Renal cortex interstitium (tissue), 11 donors: ENCODE results near the gene ERP27. TPM values are rescaled to one million over a fixed set of nuclear protein-coding genes. Genes with fewer than 3 reads are reported as not detected.

Experiments used
- DNase-seq, 11 donors: peaks; one replicate each; pipeline ENCODE4 v3.0.0-alpha.2; 2013; ENCODE audit warnings: low read depth in 9 of 11, low spot score in 4 of 11; ENCODE audit errors: extremely low read depth in 1 of 11
- polyA plus RNA-seq, 3 donors: library from polyadenylated mRNA; unstranded; fragments of 120-200 nt; gene quantifications; one replicate each; pipeline ENCODE4 v1.2.1, GENCODE V29; 2013; ENCODE audit not compliant: insufficient read length in 3 of 3

The ERP27 gene
- polyA plus RNA-seq, 3 donors: 25.0 to 33.9 (median 26.3) TPM

DNA sequence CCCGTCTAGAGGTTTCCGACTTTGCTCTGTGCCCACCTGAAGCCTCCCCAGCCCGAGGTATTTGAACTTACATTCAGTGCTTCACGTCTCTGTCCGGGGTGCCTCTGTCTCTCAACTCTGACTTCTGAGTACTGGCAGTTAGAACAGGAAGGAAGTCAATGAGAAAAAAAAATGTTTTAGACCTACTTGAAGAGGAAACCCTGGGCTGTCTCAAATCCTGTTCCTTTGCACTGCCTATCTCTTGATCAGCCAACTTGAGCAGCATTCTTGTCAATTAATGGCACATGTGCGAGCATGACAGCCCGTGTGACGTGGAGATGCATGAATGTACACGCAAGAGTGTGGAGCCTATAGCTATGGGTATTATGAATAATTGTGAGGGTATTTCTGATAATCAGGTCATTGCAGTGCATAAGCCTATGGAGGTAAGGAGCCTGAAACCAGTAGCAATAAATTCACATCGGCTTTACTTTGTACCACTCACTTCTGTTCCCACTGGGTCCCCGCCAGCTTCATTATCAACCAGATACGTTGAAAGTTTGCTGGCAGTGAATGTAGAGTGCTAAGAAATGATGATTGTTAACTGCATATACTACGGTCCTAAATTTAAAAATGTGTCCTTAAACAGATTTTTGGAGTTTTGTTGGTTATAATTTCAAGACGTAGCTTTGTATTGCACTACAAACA lies 23.3 kb upstream of the ERP27 start, which contains the start of gene ARHGDIB:
TSS of gene ARHGDIB (minus strand) at position 136 of the 687 bp plus-strand sequence. CDS start 10,889 bp downstream, outside the sequence.
- DNase-seq: no peak

DNA sequence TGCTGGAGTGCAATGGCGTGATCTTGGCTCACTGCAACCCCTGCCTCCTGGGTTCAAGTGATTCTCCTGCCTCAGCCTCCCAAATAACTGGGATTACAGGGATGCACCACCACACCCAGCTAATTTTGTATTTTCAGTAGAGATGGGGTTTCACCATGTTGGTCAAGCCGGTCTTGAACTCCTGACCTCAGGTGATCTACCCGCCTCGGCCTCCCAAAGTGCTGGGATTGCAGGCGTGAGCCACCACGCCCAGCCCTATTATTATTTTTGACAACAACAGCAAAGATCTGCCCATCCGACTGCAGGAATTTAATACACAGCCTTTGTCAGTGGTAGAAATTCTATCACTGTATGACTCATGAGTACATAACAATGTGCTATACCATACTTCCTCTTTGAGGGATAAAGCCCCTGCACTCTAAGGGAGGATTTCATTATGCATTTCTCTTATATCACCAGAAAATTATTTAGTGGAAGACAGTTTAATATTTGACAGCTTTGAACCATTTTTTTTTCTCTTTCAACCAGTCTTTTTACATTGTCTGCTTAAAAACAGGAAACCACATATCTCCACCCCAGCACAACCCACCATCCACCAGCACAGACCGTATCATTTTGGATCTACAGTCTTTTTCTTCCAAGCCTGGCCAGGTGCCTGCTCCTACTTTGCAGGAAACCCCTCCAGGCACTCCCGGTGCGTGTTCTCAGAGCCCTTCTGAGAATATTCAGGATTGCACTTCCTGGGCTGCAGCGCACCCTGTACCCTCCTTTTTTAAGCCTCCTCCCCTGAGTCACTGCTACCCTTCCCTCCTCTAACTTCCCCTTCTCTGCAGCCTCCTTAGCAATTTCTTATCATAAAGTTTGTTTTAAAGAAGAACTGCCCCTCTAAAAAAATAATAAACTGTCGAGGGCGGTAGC lies 22.5 kb upstream of the ERP27 start:
- no peak for DNase-seq

DNA sequence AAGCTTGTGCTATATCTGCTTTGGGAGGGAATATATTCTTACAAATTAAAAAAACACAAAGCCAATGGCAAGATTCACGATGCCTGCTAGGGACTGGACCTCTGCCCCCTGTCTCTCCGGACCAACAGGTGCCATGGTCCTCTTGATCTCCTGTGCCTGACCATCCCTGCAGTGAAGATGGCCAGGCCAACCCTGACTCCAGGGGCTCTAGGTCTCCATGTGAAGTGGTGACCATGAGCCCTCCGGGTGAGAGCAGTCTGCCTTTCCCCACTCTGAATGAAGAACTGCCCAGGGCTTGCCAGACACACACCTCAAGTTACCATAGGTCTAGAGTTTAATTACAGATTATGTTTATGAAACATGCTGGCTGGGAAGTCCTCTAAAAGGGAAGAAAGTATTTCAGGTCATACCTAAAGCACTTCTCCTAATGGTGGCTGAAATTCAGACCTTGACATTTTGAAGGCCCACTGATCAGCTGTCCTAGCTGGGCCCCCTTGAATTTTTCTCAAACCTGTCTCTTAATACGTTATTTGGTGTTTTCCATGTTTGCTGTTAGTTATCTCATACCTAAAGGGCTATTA lies 21.7 kb upstream of the ERP27 start:
- no peak for DNase-seq

DNA sequence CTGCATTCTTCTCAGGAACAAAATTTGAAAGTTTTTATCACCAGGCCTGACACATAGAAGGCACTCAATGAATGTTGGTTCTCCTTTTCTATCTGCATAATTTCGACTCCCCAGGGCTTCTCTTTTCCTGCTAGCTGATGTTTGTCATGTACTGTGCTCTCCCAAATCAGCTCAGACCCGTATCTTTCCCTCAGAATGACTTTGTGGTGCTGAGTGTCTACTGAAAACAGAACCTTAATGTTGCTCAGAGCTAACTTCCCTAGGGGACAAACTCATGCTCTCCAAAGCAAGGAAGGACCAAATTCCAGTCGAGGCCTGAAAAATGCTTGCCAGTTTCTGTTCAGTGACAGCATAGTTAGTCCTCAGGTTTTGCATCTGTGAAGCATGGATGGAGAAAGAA lies 21.1 kb upstream of the ERP27 start:
- no peak for DNase-seq

DNA sequence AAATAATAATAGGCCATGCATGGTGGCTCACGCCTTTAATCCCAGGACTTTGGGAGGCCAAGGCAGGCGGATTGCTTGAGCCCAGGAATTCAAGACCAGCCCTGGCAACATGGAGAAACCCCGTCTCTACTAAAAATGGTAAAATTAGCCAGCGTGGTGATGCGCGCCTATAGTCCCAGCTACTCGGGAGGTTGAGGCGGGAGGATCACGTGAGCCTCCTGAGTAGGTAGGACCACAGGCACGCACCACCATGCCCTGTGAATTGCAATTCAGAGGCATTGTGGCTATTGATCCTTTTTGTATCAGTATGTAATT lies 20.7 kb upstream of the ERP27 start:
- no peak for DNase-seq

DNA sequence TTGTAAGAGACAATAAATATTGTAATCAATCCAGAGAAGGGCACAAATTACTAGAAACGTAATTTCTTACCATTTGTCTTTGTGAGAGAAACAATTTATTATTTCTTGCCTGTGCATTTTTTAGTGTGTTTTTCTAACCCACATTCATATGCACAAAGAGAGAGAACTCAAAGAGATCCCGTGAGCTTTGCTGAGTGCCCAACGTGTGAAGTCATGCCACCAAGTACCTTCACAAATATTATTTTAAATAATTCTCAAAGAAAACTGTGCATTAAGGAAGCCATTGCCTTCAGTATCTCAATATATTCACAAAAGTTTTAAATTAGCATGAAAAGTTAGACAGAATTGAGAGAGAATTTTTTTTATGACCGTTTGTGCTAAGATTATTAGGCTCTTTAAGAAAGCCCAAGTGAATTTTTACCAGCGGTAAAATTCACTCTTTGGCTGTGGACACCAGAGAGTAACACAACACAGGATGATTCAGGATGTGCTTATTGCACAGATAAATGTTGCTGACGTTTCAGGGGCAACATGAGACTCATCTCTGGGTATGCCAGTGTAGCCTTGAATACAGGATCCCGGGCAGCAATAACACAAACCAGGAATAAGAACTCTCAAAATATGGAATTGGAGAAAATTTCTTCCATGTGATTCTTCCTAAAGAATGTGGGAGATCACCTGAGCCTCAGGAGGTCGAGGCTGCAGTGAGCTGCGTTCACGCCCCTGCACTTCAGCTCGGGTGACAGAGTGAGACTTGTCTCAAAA lies 20.2 kb upstream of the ERP27 start:
- no peak for DNase-seq

DNA sequence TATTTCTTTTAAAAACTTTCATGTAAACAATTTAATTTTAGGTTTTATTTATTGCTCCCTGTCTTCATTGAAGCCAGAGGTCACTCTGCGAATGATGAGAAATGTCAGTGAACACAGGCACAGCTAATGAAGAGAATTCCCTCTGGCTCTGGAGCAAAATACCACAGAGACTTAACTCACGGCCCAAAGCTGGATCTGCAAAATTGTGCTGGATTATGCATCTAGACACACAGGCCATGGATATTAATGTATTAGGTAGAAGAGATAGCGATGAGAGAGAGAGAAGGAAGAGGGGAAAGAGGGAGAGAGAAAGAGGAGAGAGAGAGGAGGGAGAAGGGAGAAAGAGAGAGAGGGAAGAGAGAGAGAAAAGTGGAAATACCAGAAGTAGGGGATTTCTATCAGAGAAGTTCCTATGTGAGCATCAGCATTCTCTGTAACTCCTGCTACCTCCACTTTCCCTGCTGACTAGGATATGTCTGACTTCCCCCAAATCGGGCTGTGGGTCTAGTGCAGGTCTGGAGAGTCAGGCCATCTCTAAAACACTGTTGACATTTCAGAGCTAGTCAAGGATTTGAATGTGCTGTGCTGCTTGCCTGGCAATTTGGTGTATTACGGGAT lies 19.3 kb upstream of the ERP27 start:
- DNase-seq: no peak

DNA sequence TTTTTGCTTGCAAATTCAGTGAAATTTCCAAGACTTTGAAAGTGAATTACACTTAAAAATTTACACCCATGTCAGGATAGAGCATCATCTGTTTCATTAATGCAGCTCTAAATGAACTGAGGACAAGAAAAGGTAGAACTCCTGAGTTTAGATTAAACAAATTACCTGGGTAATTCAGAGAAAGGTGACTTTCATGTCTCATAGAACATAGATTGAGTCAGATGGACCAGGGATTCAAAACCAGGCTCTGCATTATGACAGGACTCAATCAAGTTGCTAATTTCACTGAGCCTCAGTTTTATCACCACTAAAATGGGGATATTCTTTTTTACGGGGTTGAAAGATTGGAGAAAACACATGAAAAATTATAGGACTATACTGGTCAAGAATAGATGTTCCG lies 18.6 kb upstream of the ERP27 start:
- no peak for DNase-seq

DNA sequence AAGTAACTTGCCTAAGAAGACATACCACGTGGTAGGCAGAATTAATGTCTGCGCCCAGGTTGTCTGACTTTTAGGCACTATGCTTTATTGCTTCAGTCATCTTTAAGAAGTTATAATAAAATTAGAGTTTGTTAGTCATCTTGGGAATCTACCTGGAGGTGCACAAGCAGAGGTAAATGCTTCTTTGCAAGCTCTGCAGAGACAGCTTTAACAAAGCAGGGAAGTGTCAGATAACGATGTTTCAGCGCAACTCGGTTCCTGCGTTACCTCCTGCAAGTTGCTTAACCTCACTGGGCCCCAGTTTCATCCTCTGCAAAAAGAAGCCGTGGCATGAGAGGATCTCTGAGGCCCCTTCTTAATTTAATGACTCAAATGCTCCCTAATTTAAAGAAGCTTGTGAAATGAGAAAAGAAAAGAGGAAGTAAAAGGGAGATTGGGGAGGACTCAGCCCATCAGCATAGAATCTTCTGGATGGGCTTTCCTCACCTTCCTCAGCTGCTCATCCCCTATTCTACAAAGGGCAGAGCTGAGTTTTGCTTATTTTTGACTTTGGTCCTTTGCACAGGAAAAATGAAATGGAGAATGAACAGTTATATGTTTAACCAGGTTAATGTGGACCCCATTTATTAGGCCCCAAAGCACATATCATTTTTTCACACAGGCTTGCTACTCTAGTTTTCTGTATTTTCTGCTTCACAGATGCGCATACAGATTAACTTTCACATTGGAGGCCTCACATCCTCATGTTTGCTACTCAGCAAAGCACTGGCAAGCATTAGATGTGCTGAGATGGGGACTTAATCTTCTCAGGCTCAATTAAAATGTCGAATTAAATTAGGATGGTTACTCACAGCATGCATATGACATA lies 17.9 kb upstream of the ERP27 start:
- DNase-seq: no peak

DNA sequence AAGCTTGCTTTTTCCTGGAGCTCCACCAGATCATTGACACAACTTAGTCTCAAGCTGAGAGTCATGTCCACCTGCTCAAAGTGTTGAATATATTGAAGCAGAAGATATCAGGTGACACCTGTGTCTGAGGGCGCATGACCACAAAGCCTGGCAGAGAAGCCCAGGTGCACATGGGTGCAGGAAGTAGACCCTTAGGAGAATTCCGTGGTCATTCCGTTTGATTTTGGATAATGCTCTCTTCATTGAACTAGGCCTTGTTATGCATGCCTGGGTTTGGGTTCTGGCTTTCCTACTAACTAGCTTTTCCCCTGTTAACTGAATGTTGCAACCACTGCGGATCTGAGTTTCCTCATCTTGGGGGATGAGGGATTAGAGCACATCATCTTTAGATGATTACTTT lies 15.9 kb upstream of the ERP27 start:
- no peak for DNase-seq

DNA sequence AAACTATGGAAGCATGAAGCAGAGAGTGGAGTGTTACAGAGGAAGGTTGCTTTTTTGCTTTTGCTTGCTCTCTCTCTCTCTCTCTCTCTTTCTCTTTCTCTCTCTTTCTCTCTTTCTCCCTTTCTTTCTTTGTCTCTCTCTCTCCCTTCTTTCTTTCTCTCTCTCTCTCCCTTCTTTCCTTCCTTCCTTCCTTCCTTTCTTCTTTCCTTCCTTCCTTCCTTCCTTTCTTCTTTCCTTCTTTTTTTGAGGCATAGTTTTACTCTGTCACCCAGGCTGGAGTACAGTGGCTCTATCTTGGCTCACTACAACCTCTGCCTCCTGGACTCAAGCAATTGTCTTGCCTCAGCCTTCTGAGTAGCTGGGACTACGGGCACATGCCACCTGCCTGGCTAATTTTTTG lies 15.4 kb upstream of the ERP27 start:
- no peak for DNase-seq

DNA sequence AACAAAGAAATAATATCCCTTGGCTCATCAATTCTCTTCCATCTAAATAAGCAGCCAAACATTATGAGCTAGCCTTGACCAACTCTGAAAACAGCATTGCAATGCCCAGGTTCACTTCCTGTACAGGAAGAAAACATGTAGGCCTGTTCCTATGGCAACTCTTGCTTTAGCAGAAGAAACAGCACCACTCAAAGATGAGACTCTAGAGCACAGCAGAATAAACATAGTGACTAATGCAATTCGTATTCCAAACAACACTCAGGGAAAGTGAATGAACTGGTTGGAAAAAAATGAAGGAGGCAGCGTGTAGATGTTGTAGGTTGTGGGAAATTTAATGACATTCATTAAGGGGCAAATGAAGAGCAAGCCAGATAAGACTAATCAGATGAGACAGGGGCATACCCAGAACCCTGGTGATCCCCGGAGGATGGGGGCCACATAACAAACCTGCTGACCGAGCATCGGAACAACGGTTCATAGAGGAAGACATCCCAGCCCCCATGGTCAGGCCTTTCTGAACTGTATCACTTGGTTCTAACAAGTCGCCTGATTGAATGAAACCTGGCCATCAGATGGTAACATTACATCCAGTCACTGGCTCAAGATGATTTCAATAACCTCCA lies 14.1 kb upstream of the ERP27 start:
- no peak for DNase-seq

DNA sequence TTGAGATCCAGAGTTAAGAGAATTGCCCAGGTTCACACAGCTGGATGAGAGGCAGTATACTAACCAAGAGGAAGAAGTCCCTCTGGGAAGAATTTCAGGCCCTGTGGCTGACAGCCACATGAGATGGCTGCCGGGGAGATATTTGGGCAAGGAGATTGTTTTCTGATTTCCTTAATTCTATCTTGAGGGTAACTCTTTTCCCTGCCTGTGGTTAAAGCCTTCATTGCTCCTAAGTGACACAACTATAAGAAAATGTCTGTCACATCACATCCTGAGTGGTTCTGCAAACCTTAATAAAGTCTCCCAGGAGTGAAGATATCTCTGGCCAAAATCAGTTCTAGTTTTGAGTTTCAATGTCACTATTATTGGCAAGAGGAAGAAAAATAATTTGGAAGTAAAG lies 13.5 kb upstream of the ERP27 start:
- no peak for DNase-seq

DNA sequence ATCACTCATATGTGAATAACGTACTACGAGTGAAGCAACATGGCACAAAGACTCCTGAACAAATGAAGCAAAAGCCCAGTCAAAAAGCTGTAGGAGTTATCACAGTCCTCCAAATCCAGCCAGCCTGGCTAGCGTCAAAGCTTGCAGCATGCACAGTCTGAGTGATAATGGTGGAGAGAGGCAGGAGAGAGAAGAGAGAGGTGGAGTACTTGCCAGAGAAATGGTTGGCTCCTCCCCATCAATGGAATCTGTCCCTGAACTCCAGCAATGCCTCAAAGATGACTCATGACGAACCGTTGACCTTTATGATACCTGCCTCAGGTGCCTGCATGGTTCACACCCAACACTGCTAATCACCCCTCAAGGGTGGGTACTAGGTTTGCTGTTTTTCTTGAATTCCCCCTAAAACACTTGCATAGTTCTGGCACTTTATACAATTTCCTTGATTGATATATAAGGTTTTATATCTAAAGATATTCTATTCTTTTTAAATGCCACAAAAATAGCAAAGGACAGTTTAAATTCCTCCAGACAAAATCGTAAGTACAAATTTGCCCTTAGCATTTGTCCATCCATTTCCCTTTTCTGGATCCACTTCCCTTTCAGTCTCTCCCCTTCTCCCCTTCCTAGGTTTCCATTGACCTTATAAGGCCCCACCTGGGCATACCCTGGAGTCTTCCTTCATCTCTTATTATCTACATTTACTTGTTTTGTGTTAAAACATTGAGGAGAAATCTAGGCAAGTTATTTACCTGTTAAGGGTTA lies 12.8 kb upstream of the ERP27 start:
- no peak for DNase-seq

DNA sequence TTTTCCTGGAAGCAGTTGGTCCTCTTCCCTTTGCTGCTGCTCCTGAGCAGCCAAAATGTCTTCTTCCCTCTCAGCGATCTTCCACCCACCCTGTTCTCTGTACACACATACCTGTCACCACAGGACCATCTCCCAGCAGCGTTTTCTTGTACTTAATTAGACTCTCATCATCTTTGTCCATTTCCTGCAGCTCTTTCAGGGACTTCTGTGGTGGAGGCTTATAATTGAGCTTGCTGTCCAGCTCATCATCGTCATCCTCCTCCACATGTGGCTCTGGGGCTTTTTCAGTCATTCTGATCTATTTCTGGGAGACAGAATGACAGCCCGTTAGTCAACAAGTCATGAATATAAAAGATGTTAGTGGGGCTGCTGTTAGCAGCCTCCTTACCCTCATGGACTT lies 12.1 kb upstream of the ERP27 start:
- DNase-seq: no peak

DNA sequence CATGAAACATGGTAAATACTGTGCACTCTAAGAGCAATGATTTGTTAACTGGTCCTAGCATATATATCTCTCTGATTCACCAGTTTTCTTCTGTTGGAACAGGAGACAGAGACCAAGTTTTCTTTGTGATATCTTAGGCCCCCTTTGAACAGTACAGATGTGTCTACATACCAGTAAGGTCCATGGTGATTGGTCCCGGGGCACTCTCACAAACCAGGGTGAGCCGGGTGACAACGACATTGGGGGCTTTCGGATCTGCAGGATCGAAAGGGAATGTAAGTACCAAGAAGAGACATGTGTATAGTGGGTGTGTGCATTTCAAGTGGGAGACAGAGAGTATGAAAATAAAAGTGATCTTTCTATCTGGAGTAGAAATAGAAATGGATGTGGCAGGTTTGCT lies 11.3 kb upstream of the ERP27 start:
- DNase-seq: no peak

DNA sequence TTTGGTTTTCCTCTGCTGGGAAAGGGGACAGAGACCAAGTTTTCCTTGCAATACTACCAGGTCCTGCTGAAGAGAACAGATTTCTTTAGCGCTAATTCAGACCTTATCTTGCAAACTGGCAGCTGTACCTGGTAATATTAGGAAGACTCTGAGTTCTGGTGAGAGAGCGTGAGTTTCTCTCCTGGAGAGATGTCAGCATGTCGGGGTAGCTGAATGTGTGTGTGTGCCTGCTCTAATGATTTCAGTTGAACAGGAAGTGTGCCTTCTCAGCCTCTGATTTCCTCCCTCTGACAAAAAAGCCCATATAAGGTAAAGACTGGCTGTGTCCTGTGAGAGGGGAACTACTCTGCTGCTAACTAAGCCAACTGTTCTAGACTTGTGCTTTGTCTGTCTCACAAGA lies 10.3 kb upstream of the ERP27 start:
- DNase-seq: peak in 9 of 11 donors; percentile 33 to 83 (median 54)
